SK-N-MC (cell line): ENCODE data around the gene RASA3.
A peak's percentile ranks its signal among the peaks of the same experiment; 100 is the strongest.
"Not testable (repeated sequence)": the region's sequence is repeated elsewhere in the genome, so short reads cannot be mapped to it uniquely, and the experiment has no call there.

Experiments
- DNase-seq: peaks from one replicate; pipeline ENCODE4 v3.0.0-alpha.2; 2011; ENCODE audit warnings: low read depth, low spot score
- H3K27ac ChIP-seq: fragments of 200-600 bp; sonication (generic); 2 replicates; pipeline ENCODE4 v1.5.1; 2016; ENCODE audit warnings: mixed run types
- H3K36me3 ChIP-seq: fragments of 200-600 bp; sonication (generic); 2 replicates; pipeline ENCODE4 v1.6.1; 2017; ENCODE audit warnings: antibody characterized with exemption, low read length, mixed read lengths; ENCODE audit not compliant: insufficient read depth
- H3K4me3 ChIP-seq: fragments of 200-600 bp; sonication (generic); 2 replicates; pipeline ENCODE4 v1.5.1; 2016
- H3K9ac ChIP-seq: fragments of 200-600 bp; sonication (generic); 2 replicates; pipeline ENCODE4 v1.8.0; 2017; ENCODE audit warnings: mixed run types, mixed read lengths; ENCODE audit not compliant: insufficient read length
- H3K9me3 ChIP-seq: fragments of 200-600 bp; sonication (generic); 2 replicates; pipeline ENCODE4 v1.6.1; 2017; ENCODE audit warnings: low read depth, mild to moderate bottlenecking, antibody characterized with exemption, low read length, moderate library complexity, mixed read lengths
- EZH2 ChIP-seq: fragments of 200-600 bp; sonication (generic); IDR thresholded peaks from one replicate; pipeline ENCODE4 v1.6.1; 2017; ENCODE audit warnings: antibody characterized with exemption
- FOXP2 ChIP-seq: optimal IDR thresholded peaks from 2 replicates; pipeline ENCODE3; 2011; ENCODE audit warnings: mild to moderate bottlenecking, moderate library complexity; ENCODE audit not compliant: insufficient read depth; ENCODE audit errors: extremely low read length, control extremely low read depth
- POLR2AphosphoS5 ChIP-seq: IDR thresholded peaks from 2 replicates; pipeline ENCODE4 v1.6.1; 2012; ENCODE audit warnings: mild to moderate bottlenecking, low read depth, low read length, borderline replicate concordance

The RASA3 gene

GRCh38 chr13:114080739-114081561, 51.5 kb downstream of the RASA3 start:
- TF ChIP-seq EZH2 = no peak
- TF ChIP-seq POLR2AphosphoS5 = no peak
- TF ChIP-seq FOXP2 = no peak
- Histone ChIP-seq H3K36me3 (no peaks in the 10 kb centered on the region), H3K4me3 (no peak overlapping the region), H3K9ac (no peak overlapping the region), H3K9me3 (no peaks in the 10 kb centered on the region), H3K27ac (no peak overlapping the region)
- DNase-seq = no peak

GRCh38 chr13:114079601-114080536, 52.6 kb downstream of the RASA3 start:
- H3K27ac ChIP-seq = no peak overlapping the region
- H3K9me3 ChIP-seq = no peaks in the 10 kb centered on the region
- no peaks in the 10 kb centered on the region for H3K36me3 ChIP-seq
- TF ChIP-seq FOXP2 = no peak
- TF ChIP-seq POLR2AphosphoS5 = no peak
- TF ChIP-seq EZH2 = no peak
- no peak overlapping the region for H3K9ac ChIP-seq
- H3K4me3 ChIP-seq = no peak overlapping the region
- DNase-seq = no peak

GRCh38 chr13:114078461-114079451, 53.7 kb downstream of the RASA3 start:
- Histone ChIP-seq H3K4me3 (no peak overlapping the region), H3K9me3 (no peaks in the 10 kb centered on the region), H3K36me3 (no peaks in the 10 kb centered on the region), H3K9ac (peak overlapping the region; percentile 13), H3K27ac (peak overlapping the region; percentile 34; the same call in 1 of the 2 replicates)
- no peak for DNase-seq
- no peak for TF ChIP-seq POLR2AphosphoS5
- no peak for TF ChIP-seq FOXP2
- TF ChIP-seq EZH2 = no peak

GRCh38 chr13:114077933-114078325, 54.5 kb downstream of the RASA3 start:
- no peaks in the 10 kb centered on the region for H3K9me3 ChIP-seq
- no peaks in the 10 kb centered on the region for H3K36me3 ChIP-seq
- TF ChIP-seq FOXP2 = no peak
- no peak for TF ChIP-seq EZH2
- no peak for TF ChIP-seq POLR2AphosphoS5
- no peak overlapping the region for H3K9ac ChIP-seq
- no peak overlapping the region for H3K4me3 ChIP-seq
- DNase-seq = no peak
- no peak overlapping the region for H3K27ac ChIP-seq

GRCh38 chr13:114077099-114077932, 55.1 kb downstream of the RASA3 start:
- H3K4me3 ChIP-seq = no peak overlapping the region
- no peak for DNase-seq
- H3K36me3 ChIP-seq = no peaks in the 10 kb centered on the region
- H3K9me3 ChIP-seq = no peaks in the 10 kb centered on the region
- no peak overlapping the region for H3K27ac ChIP-seq
- TF ChIP-seq POLR2AphosphoS5 (no peak), FOXP2 (no peak), EZH2 (no peak)
- H3K9ac ChIP-seq = no peak overlapping the region

- Histone ChIP-seq H3K4me3 (no peak overlapping the region), H3K36me3 (no peaks in the 10 kb centered on the region), H3K9ac (no peak overlapping the region), H3K9me3 (no peaks in the 10 kb centered on the region), H3K27ac (no peak overlapping the region)
- TF ChIP-seq EZH2 (no peak), FOXP2 (no peak), POLR2AphosphoS5 (no peak)
- no peak for DNase-seq
These were observed 55.9 kb downstream of the RASA3 start for GRCh38 chr13:114076329-114077090.

- not testable (repeated sequence) for H3K36me3 ChIP-seq, H3K27ac ChIP-seq, DNase-seq, H3K9me3 ChIP-seq, H3K9ac ChIP-seq, H3K4me3 ChIP-seq
These were observed 56.6 kb downstream of the RASA3 start for GRCh38 chr13:114075811-114076210.
